ENCODE data around the gene KCNJ18.
"Not testable (repeated sequence)": the region's sequence is repeated elsewhere in the genome, so short reads cannot be mapped to it uniquely, and the experiment has no call there.

The KCNJ18 gene

DNA sequence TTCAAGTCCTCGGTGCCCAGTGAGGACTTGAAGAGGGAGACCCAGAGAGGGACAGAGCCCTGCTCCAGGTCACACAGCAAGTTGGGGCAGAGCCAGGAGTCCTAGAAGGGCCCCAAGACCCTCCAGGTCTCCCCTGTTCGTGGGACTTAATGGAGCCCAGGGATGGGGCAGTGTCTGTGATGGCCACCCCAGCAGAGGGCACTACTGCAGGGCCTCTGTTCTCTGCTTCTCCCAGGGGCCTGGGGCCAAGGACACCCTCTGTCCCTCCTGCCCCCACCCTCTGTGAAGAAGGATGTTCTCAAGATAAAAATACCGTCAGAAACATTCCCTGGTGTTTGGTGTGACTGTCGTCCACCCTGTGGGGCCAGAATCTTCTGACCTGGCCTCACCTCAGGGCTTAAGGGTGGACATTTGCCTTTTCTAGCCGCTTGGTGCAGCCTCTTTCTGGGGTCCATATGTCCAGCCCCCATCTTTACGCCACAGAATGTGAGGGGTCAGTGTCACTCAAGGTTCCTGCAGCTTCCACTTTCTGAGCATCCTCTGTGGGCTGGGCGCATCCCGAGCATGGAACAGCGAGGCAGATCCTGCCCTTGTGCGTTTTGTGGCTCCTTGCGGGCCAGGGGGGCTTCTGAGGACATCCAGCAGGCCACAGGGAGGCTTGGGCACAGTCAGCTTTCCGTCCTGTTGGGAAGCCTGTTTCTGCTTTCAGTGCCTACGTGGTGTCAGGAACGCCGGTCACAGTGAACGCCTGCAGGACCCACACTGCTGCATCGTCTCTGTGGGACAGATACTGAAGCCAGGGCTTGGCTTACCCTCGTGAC is at the start of gene KCNJ18:
KCNJ18 (plus strand) TSS at position 641 of the 821 bp plus-strand sequence. CDS start 10,264 bp downstream, outside the sequence.
- H3K79me2 ChIP-seq (ENCODE audit: control insufficient read depth, low read length); H3K4me3 ChIP-seq (ENCODE audit: low read length); H3F3A ChIP-seq (ENCODE audit: control insufficient read depth, insufficient read depth); H3K9me3 ChIP-seq (ENCODE audit: control insufficient read depth, insufficient read depth, low read length); H3K27me3 ChIP-seq (ENCODE audit: control insufficient read depth, low read length); H4K20me1 ChIP-seq (ENCODE audit: control insufficient read depth, insufficient read depth, low read depth, low read length); H3K36me3 ChIP-seq (ENCODE audit: control insufficient read depth, low read length); H3K4me2 ChIP-seq (ENCODE audit: low read length); H3K27ac ChIP-seq (ENCODE audit: low read depth, low read length); H3K9me2 ChIP-seq (replicated peaks; ENCODE audit: control insufficient read depth, low read length); H3K4me1 ChIP-seq (ENCODE audit: control insufficient read depth, low read length): not testable (repeated sequence)

GRCh38 chr17:21648125-21648524 is 44.2 kb upstream of the KCNJ18 start:
- H3K79me2 ChIP-seq (ENCODE audit: control insufficient read depth, low read length); H3K4me3 ChIP-seq (ENCODE audit: low read length); H3K9me3 ChIP-seq (ENCODE audit: control insufficient read depth, insufficient read depth, low read length); H3F3A ChIP-seq (ENCODE audit: control insufficient read depth, insufficient read depth); H3K4me2 ChIP-seq (ENCODE audit: low read length); H4K20me1 ChIP-seq (ENCODE audit: control insufficient read depth, insufficient read depth, low read depth, low read length); H3K4me1 ChIP-seq (ENCODE audit: control insufficient read depth, low read length); H3K27ac ChIP-seq (ENCODE audit: low read depth, low read length); H3K27me3 ChIP-seq (ENCODE audit: control insufficient read depth, low read length); H3K9me2 ChIP-seq (replicated peaks; ENCODE audit: control insufficient read depth, low read length); H3K36me3 ChIP-seq (ENCODE audit: control insufficient read depth, low read length): not testable (repeated sequence)

GRCh38 chr17:21650043-21650442 is 42.3 kb upstream of the KCNJ18 start:
- H3K27me3 ChIP-seq (ENCODE audit: control insufficient read depth, low read length); H3K79me2 ChIP-seq (ENCODE audit: control insufficient read depth, low read length); H3K4me1 ChIP-seq (ENCODE audit: control insufficient read depth, low read length); H3K4me3 ChIP-seq (ENCODE audit: low read length); H3K4me2 ChIP-seq (ENCODE audit: low read length); H3K9me2 ChIP-seq (replicated peaks; ENCODE audit: control insufficient read depth, low read length); H3K36me3 ChIP-seq (ENCODE audit: control insufficient read depth, low read length); H4K20me1 ChIP-seq (ENCODE audit: control insufficient read depth, insufficient read depth, low read depth, low read length); H3F3A ChIP-seq (ENCODE audit: control insufficient read depth, insufficient read depth); H3K27ac ChIP-seq (ENCODE audit: low read depth, low read length); H3K9me3 ChIP-seq (ENCODE audit: control insufficient read depth, insufficient read depth, low read length): not testable (repeated sequence)

GRCh38 chr17:21652049-21652448 is 40.3 kb upstream of the KCNJ18 start:
- not testable (repeated sequence) for H3K4me2 ChIP-seq (ENCODE audit: low read length)

DNA sequence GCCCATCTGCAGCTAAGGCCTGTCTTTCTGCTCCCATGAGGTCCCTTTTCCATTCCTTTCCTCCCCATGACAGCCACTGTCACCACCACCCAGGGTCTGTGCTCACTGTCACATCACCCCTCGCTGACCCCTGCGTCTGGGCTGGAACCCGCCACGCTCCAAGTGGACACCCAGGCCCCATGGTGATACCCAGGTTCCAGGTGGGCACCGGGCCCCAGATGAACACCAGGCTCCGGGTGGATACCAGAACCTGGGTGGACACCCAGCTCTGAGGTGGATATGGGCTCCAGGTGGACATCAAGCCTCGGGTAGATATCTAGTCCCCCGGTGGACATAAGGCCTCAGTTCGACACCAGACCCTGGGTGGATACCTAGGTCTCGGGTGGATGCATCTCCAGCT is 39.1 kb upstream of the KCNJ18 start:
- not testable (repeated sequence) for H3K4me3 ChIP-seq (ENCODE audit: low read length); H3K36me3 ChIP-seq (ENCODE audit: control insufficient read depth, low read length); H4K20me1 ChIP-seq (ENCODE audit: control insufficient read depth, insufficient read depth, low read depth, low read length); H3K9me3 ChIP-seq (ENCODE audit: control insufficient read depth, insufficient read depth, low read length); H3K4me1 ChIP-seq (ENCODE audit: control insufficient read depth, low read length); H3K4me2 ChIP-seq (ENCODE audit: low read length); H3K27ac ChIP-seq (ENCODE audit: low read depth, low read length); H3K9me2 ChIP-seq (replicated peaks; ENCODE audit: control insufficient read depth, low read length); H3K27me3 ChIP-seq (ENCODE audit: control insufficient read depth, low read length); H3F3A ChIP-seq (ENCODE audit: control insufficient read depth, insufficient read depth); H3K79me2 ChIP-seq (ENCODE audit: control insufficient read depth, low read length)

More at GRCh38 chr17:21652049-21652448, 40.3 kb upstream of the KCNJ18 start:
- H3K27me3 ChIP-seq (ENCODE audit: control insufficient read depth, low read length); H3K4me1 ChIP-seq (ENCODE audit: control insufficient read depth, low read length); H3K27ac ChIP-seq (ENCODE audit: low read depth, low read length); H4K20me1 ChIP-seq (ENCODE audit: control insufficient read depth, insufficient read depth, low read depth, low read length); H3K79me2 ChIP-seq (ENCODE audit: control insufficient read depth, low read length); H3K36me3 ChIP-seq (ENCODE audit: control insufficient read depth, low read length); H3F3A ChIP-seq (ENCODE audit: control insufficient read depth, insufficient read depth); H3K4me3 ChIP-seq (ENCODE audit: low read length); H3K9me2 ChIP-seq (replicated peaks; ENCODE audit: control insufficient read depth, low read length); H3K9me3 ChIP-seq (ENCODE audit: control insufficient read depth, insufficient read depth, low read length): not testable (repeated sequence)

GRCh38 chr17:21656518-21657309 is 35.6 kb upstream of the KCNJ18 start:
- H3K9me2 ChIP-seq (replicated peaks; ENCODE audit: control insufficient read depth, low read length); H3K4me1 ChIP-seq (ENCODE audit: control insufficient read depth, low read length); H4K20me1 ChIP-seq (ENCODE audit: control insufficient read depth, insufficient read depth, low read depth, low read length); H3K4me3 ChIP-seq (ENCODE audit: low read length); H3K9me3 ChIP-seq (ENCODE audit: control insufficient read depth, insufficient read depth, low read length); H3K79me2 ChIP-seq (ENCODE audit: control insufficient read depth, low read length); H3K27me3 ChIP-seq (ENCODE audit: control insufficient read depth, low read length); H3K4me2 ChIP-seq (ENCODE audit: low read length); H3K36me3 ChIP-seq (ENCODE audit: control insufficient read depth, low read length); H3K27ac ChIP-seq (ENCODE audit: low read depth, low read length); H3F3A ChIP-seq (ENCODE audit: control insufficient read depth, insufficient read depth): not testable (repeated sequence)

DNA sequence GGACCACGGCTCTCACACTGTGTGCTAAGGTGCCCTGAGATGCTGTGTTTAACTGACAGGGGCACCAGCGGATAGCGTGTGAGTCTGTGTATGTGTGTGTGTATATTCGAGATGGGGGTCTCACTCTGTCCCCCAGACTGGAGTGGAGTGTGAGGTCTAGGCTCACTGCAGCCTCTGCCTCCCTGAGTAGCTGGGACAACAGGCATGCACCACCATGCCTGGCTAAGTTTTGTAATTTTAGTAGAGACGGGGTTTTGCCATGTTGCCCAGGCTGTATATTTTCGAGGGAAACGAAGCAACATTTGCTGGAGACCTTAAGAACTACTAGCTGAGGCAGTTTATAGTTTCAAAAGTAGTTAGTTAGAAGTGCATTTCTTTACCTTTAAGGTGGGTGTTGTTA is 32.7 kb upstream of the KCNJ18 start:
- not testable (repeated sequence) for H3K4me3 ChIP-seq (ENCODE audit: low read length); H3K79me2 ChIP-seq (ENCODE audit: control insufficient read depth, low read length); H3K4me1 ChIP-seq (ENCODE audit: control insufficient read depth, low read length); H3K4me2 ChIP-seq (ENCODE audit: low read length); H3K9me2 ChIP-seq (replicated peaks; ENCODE audit: control insufficient read depth, low read length); H3K36me3 ChIP-seq (ENCODE audit: control insufficient read depth, low read length); H3K27me3 ChIP-seq (ENCODE audit: control insufficient read depth, low read length); H4K20me1 ChIP-seq (ENCODE audit: control insufficient read depth, insufficient read depth, low read depth, low read length); H3K27ac ChIP-seq (ENCODE audit: low read depth, low read length); H3F3A ChIP-seq (ENCODE audit: control insufficient read depth, insufficient read depth)
- H3K9me3 ChIP-seq (ENCODE audit: control insufficient read depth, insufficient read depth, low read length), result peaks cover 12% of the 10 kb centered on the region; the same call in 1 of the 2 replicates

- not testable (repeated sequence) for H3K36me3 ChIP-seq (ENCODE audit: control insufficient read depth, low read length); H3K27me3 ChIP-seq (ENCODE audit: control insufficient read depth, low read length); H3K79me2 ChIP-seq (ENCODE audit: control insufficient read depth, low read length); H3K27ac ChIP-seq (ENCODE audit: low read depth, low read length); H3K4me1 ChIP-seq (ENCODE audit: control insufficient read depth, low read length); H3K4me3 ChIP-seq (ENCODE audit: low read length); H4K20me1 ChIP-seq (ENCODE audit: control insufficient read depth, insufficient read depth, low read depth, low read length); H3F3A ChIP-seq (ENCODE audit: control insufficient read depth, insufficient read depth); H3K9me2 ChIP-seq (replicated peaks; ENCODE audit: control insufficient read depth, low read length); H3K4me2 ChIP-seq (ENCODE audit: low read length)
- H3K9me3 ChIP-seq (ENCODE audit: control insufficient read depth, insufficient read depth, low read length), result peaks cover 16% of the 10 kb centered on the region; the same call in 1 of the 2 replicates
Observed at GRCh38 chr17:21661455-21661854, 30.9 kb upstream of the KCNJ18 start.

Data from DOHH2 (cell line).